ENCODE data around the gene BIK. TPM values are rescaled to one million over a fixed set of nuclear protein-coding genes. Genes with fewer than 3 reads are reported as not detected.

The BIK gene
- polyA plus RNA-seq, 1 experiment: 0.09 TPM

- ChIA-PET CTCF (interaction anchor here (1.2 kb wide), 1 partner anchor 42 kb away, joined by 3 read pairs; no protein-coding TSS in a partner anchor), POLR2A (no interaction called here)
- no peak overlapping the region for H3K4me3 ChIP-seq (ENCODE audit: low read depth, low read length)
- TF ChIP-seq CTCF (IDR thresholded peaks at IDR 0.05; ENCODE audit: insufficient read depth, low read depth, low read length): no peak
- DNase-seq (ENCODE audit: low read depth): no peak
- no peaks in the 10 kb centered on the region for H3K36me3 ChIP-seq (ENCODE audit: control insufficient read depth, insufficient read depth, low read length)
- no peaks in the 10 kb centered on the region for H3K27me3 ChIP-seq (ENCODE audit: control insufficient read depth, insufficient read depth, low read length)
Measured at GRCh38 chr22:43094551-43094950, 16.0 kb upstream of the BIK start.

- no peak overlapping the region for H3K4me3 ChIP-seq (ENCODE audit: low read depth, low read length)
- CTCF ChIA-PET: no interaction called here
- DNase-seq (ENCODE audit: low read depth): no peak
- POLR2A ChIA-PET: no interaction called here
- H3K27me3 ChIP-seq (ENCODE audit: control insufficient read depth, insufficient read depth, low read length): no peaks in the 10 kb centered on the region
- H3K36me3 ChIP-seq (ENCODE audit: control insufficient read depth, insufficient read depth, low read length): no peaks in the 10 kb centered on the region
- TF ChIP-seq CTCF (IDR thresholded peaks at IDR 0.05; ENCODE audit: insufficient read depth, low read depth, low read length): no peak
Measured at GRCh38 chr22:43096420-43096819, 14.1 kb upstream of the BIK start.

GRCh38 chr22:43098356-43098755, 12.2 kb upstream of the BIK start:
- H3K4me3 ChIP-seq (ENCODE audit: low read depth, low read length): no peak overlapping the region
- TF ChIP-seq CTCF (IDR thresholded peaks at IDR 0.05; ENCODE audit: insufficient read depth, low read depth, low read length): no peak
- no peak for DNase-seq (ENCODE audit: low read depth)
- H3K27me3 ChIP-seq (ENCODE audit: control insufficient read depth, insufficient read depth, low read length): no peaks in the 10 kb centered on the region
- CTCF ChIA-PET: interaction anchor here (1.2 kb wide), 2 partner anchors 8 to 81 kb away, joined by 3 to 4 read pairs; no protein-coding TSS in a partner anchor
- H3K36me3 ChIP-seq (ENCODE audit: control insufficient read depth, insufficient read depth, low read length): no peaks in the 10 kb centered on the region
- POLR2A ChIA-PET: no interaction called here

GRCh38 chr22:43099095-43099494, 11.5 kb upstream of the BIK start:
- Histone ChIP-seq H3K27me3 (ENCODE audit: control insufficient read depth, insufficient read depth, low read length) (no peaks in the 10 kb centered on the region), H3K4me3 (ENCODE audit: low read depth, low read length) (no peak overlapping the region), H3K36me3 (ENCODE audit: control insufficient read depth, insufficient read depth, low read length) (no peaks in the 10 kb centered on the region)
- ChIA-PET POLR2A (no interaction called here), CTCF (interaction anchor here (1.1 to 1.2 kb wide), 2 partner anchors 9 to 318 kb away, joined by 4 read pairs; no protein-coding TSS in a partner anchor)
- no peak for DNase-seq (ENCODE audit: low read depth)
- TF ChIP-seq CTCF (IDR thresholded peaks at IDR 0.05; ENCODE audit: insufficient read depth, low read depth, low read length): no peak

DNA sequence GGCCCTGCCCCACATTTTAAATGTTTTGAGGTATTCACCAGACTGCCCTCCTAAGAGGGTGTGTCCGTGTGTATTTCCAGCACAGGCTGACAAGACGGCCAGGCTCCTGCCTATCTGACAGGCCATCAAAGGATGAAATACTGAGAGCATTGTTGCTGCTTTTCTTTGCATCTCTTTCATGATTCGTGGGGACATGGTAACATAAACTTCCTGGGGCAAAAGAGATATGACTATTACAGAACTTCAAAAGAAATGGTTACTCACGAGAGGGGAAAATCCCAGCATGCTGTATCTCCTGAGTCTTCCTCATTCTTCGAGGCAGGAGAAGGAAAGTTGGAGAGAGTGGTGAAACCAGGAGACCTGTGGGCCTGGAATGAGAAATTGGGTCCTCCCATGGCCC, 10.3 kb upstream of the BIK start:
- Histone ChIP-seq H3K4me3 (ENCODE audit: low read depth, low read length) (no peak overlapping the region), H3K36me3 (ENCODE audit: control insufficient read depth, insufficient read depth, low read length) (no peaks in the 10 kb centered on the region), H3K27me3 (ENCODE audit: control insufficient read depth, insufficient read depth, low read length) (no peaks in the 10 kb centered on the region)
- DNase-seq (ENCODE audit: low read depth): no peak
- ChIA-PET CTCF (interaction anchor here (1.1 kb wide), 1 partner anchor 319 kb away, joined by 4 read pairs; no protein-coding TSS in a partner anchor), POLR2A (no interaction called here)
- no peak for TF ChIP-seq CTCF (IDR thresholded peaks at IDR 0.05; ENCODE audit: insufficient read depth, low read depth, low read length)
